NCI-H1417 treated with DMSO at 0.1 percent for 48 hours (cell line): ENCODE results near the gene OR7C1.
"Not testable (repeated sequence)": the region's sequence is repeated elsewhere in the genome, so short reads cannot be mapped to it uniquely, and the experiment has no call there.

Experiments used
- DNase-seq: peaks from one replicate; lab custom pipeline; 2025; lab: John Stamatoyannopoulos, UW

The OR7C1 gene

DNA sequence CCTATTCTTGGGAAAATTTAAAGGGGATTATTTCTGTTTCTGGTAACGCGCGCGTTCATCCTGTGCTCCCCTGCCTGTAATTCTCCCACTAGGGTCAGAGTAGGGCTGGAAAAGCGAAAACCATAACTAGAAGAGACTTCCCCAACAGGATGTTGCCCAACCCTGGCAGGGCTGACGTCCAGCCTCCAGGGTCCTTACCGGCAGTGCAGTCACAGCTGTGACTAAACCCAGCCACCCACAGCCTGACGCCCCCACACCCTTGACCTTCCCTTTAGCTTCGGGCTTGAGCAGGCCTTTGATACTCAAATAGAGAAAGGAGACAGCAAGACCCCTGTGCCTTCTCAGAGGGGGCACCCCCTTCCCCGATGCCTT is 50.3 kb downstream of the OR7C1 start:
- DNase-seq: not testable (repeated sequence)

DNA sequence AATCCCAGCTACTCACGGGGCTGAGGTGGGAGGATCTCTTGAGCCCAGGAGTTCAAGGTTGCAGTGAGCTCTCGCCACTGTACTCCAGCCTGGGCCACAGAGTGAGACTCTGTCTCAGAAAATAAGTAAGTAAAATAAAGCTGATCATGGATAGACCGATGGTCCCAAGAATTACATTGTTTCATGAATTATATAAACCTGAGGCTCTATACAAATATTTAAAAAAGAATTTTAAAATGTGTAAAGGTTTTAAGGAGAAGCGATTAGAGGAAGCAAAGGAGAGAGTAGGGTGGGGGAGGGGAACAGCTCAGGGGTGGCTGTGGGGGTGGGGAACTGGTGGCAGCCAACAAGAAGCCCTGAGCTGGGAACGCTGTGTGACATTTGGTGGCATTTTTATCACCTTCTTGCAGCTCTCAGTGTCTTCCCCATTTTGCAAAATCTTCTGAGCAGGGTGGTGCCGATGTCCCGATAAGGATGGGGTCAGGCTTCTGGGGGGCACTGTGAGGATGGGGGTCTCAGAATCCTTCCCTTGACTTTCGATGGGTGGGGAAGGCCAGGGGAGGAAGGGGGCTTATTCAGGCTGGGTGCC is 51.5 kb downstream of the OR7C1 start:
- DNase-seq: not testable (repeated sequence)

DNA sequence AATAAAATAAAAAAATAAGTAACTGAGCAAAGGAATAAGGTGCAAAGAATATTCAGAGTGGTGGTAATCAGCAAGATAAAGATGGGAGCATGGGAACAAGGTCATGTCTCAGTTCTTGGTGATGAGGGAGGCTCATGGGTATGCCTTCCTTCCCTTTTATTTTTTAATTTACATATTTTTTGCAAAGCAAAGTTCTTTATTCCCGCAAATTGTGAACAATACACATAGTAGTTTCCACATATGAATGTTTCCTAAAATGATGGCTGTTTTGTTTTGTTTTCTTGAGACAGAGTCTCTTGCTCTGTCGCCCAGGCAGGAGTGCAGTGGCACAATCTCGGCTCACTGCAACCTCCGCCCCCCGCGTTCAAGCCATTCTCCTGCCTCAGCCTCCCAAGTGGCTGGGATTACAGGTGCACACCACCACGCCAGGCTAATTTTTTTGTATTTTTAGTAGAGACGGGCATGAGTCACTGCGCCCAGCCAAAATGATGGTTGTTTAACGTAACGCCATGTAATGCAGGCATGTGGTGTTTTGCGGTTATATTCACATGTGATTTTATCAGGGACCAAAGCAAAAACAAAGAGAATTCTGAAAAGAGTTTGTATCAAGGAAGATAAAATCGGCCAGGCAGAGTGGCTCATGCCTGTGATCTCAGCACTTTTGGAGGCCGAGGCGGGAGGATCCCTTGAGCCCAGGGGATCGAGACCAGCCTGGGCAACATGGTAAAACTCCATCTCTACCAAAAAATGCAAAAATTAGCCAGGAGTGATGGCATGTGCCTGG is 52.2 kb downstream of the OR7C1 start:
- no peak for DNase-seq

DNA sequence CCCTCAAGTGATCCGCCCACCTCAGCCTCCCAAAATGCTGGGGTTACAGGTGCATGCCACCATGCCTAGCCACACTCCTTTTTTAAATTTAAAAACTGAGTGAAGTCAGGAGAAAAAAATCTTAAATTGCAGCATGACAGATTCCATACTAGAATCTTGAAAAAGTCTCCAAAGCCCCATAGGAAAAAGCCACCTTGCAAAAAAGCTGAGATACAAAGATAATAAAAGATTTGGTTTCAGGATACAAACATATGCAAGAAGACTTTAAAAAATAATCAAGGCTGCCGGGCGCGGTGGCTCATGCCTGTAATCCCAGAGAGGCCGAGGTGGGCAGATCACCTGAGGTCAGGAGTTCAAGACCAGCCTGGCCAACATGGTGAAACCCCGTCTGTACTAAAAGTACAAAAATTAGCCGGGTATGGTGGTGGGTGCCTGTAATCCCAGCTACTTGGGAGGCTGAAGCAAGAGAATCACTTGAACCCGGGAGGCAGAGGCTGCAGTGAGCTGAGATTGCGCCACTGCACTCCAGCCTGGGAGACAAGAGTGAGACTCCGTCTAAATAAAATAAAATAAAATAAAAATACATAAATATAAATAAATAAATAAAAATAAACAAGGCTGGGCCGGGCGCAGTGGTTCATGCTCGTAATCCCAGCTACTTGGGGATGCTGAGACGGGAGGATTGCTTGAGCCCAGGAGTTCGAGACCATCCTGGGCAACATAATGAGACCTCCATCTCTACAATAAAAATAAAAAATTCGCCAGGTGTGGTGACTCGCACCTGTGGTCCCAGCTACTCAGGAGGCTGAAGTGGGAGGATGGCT is 53.1 kb downstream of the OR7C1 start:
- not testable (repeated sequence) for DNase-seq

DNA sequence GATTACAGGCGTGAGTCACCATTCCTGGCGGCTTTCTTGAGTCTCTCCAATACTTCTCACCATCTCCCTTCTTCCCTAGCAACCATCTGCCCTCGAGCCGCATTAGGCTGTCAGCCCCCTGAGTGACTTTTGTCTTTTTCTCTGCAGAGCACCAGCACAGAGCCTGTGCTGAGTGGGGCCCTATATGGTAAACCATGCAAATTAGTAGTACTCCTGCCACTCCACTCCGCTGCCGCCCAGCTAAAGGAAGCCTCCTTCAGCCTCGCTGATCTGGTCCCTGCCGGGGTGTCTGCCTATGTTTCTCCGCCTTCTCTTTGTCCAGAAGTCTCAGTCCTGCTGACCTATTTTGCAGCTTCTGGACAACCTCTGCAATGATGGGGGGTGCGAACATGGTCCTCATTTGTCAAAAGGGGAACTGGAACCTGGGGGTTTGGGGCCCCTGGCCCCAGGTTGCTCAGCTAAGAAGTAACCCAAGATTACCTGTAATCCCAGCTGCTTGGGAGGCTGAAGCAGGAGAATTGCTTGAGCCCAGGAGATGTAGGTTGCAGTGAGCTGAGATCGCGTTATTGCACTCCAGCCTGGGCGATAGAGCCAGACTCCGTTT is 54.3 kb downstream of the OR7C1 start:
- not testable (repeated sequence) for DNase-seq

DNA sequence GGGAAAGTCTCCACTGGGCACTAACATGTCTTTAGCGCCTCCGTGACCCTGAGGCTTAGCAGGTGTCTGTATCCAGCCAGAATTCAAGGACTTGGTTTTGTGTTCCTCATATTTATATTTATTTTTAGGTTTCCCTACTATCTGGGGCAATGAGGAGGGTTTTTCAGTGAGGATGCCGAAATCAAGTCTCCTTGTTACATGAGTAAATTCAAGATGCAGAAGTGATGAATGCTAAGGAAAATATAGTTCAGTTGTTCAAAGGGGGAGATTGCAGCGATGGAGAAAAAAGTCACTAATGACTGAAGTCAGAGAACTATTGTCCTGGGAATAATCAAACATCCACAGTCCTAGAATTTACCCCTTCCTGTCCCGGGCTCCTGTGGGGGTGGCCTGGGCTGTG is 55.8 kb downstream of the OR7C1 start:
- DNase-seq: no peak

DNA sequence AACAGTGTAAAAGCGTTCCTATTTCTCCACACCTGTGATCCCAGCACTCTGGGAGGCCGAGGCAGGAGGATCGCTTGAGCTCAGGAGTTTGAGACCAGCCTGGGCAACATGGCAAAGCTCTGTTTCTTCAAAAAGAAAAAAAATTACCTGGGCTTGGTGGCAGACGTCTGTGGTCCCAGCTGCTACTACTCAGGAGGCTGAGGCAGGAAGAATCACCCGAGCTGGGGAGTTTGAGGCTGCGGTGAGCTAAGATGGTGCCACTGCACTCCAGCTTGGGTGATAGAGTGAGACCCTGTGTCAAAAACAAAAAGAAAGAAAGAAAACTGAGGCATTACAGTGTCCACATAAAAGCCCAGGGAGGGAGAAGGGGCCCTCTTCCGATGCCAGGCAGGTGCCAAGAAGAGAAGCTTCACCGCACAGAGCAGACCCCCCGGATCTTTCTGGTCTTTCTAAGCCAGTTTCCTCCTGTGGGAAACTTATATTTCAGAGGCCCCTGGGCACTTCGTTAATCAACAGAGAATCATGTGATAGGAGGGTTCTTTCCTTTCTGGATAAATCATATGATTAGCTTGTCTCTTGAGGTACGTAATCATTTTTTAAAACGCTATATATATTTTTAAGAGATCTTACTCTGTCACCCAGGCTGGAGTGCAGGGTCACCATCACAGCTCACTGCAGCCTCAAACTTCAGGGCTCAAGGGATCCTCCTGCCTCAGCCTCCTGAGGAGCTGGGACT is 56.7 kb downstream of the OR7C1 start, which contains the start of gene ADGRE2:
TSS of gene ADGRE2 (minus strand) at position 451 of the 736 bp plus-strand sequence. CDS start 1,804 bp downstream, outside the sequence.
- DNase-seq: not testable (repeated sequence)

DNA sequence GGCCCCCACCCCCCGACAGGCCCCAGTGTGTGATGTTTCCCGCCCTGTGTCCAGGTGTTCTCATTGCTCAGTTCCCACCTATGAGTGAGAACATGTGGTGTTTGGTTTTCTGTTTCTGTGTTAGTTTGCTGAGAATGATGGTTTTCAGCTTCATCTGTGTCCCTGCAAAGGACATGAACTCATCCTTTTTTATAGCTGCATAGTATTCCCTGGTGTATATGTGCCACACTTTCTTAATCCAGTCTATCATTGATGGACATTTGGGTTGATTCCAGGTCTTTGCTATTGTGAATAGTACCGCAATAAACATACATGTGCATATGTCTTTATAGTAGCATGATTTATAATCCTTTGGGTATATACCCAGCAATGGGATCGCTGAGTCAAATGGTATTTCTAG is 57.3 kb downstream of the OR7C1 start:
- DNase-seq: not testable (repeated sequence)

DNA sequence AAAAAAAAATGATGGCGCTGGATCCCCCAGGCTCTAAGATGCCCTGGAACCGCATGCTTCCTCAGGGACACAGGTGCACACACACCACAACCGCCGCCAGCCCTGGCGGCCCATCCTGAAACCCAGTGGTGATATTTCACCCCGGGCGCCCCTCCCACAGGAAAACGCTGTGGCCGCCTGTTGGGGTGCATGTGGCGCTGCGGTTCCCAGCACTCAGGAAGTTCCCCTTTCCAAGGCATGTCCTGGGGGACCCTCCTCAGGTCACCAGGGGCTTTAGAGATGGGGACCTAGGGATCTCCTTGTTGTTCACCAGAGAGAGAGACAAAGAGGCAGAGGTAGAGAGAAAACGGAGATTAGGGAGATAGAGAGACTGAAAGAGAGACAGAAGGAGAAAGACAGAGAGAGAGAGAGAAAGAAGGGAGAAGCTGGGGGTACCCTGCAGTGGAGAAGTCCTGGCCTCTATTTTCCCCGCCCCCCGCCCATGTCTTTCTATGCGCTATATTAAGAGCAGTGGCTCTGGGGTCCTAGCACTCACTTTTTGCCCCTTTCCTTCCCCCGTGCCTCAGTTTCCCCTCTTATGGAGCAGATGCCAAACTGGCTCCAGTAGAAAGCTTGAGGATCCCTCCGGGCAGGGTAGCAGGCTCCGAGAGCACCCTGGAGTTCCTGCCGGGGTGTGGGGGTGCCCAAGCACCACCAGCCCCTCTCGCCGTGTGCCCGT is 59.0 kb downstream of the OR7C1 start:
- DNase-seq: no peak

DNA sequence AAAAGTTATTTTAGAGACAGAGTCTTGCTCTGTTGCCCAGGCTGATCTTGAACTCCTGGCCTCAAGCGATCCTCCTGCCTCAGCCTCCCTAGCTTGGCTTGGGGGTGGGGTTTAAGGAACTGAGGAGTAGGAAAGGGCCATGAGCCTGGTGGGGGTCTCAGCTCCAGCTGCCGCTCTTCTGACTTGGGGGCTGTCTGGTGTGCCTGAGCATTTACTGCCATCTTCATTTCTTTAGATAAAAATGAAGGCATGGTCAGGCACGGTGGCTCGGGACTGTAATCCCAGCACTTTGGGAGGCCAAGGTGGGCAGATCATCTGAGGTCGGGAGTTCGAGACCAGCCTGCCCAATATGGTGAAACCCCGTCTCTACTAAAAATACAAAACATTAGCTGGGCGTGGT is 59.7 kb downstream of the OR7C1 start:
- DNase-seq: not testable (repeated sequence)

DNA sequence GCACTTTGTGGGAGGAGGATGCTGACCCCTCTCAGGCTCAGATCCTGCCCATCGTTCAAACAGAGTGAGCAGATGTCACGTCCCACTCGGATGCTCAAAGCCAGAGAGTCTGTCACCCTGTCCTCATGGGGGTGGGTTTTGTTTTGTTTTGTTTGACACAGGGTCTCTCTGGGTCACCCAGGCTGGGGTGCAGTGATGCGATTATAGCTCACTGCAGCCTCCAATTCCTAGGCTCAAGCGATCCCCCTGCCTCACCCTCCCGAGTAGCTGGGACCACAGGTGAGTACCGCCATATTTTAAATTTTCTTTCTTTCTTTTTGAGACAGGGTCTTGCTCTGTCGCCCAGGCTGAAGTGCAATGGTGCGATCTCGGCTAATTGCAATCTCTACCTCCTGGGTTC is 60.6 kb downstream of the OR7C1 start:
- DNase-seq: no peak

DNA sequence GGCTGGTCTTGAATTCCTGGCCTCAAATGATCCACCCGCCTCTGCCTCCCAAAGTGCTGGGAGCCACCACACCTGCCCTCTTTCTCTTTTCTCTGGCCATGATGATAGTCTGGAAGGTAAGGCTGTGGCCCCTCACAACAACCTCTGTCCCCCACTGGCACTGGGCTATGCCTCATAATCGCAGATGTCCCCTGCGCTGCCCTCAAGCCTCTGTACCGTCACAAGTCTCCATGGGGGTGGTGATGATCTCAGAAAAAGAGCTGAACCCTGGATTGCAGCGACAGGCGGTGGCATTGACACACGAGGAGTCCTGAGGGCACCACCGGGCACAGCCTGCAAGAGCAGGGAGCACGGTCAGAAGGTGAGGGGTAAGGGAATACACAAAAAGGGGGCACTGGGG is 61.3 kb downstream of the OR7C1 start:
- DNase-seq: not testable (repeated sequence)

DNA sequence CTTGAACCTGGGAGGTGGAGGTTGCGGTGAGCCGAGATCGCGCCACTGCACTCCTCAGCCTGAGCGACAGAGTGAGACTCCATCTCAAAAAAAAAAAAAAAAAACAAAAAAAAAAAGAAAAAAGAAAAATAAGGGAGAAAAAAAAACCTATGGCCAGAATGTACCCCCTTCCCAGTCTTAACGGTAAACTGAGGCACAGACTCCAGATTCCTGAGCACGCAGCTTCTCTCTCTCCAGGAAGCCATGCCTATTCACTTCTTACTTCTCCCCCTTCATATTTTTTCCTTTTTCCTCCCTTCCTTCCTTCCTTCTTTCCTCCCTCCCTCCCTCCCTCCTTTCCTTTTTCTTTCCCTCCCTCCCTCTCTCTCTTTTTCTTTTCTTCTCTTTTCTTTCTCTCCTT is 62.0 kb downstream of the OR7C1 start:
- DNase-seq: no peak

DNA sequence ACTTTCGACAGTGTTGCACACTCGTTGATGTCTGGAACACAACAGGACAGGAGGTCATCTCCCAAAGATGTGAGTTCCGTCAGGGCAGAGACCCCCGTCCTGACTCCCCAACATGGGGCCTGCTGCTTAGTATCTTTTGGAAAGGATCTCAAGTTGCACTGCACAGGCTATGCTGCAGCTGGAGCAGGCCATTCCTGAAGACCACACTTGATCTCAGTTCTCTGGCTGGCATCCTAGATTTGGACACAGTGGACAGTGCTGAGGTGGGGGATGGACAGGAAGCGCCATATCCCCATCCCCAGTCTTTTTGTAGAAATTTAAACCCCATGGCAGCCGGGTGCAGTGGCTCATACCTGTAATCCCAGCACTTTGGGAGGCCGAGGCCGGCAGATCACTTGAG is 62.5 kb downstream of the OR7C1 start:
- DNase-seq: no peak

DNA sequence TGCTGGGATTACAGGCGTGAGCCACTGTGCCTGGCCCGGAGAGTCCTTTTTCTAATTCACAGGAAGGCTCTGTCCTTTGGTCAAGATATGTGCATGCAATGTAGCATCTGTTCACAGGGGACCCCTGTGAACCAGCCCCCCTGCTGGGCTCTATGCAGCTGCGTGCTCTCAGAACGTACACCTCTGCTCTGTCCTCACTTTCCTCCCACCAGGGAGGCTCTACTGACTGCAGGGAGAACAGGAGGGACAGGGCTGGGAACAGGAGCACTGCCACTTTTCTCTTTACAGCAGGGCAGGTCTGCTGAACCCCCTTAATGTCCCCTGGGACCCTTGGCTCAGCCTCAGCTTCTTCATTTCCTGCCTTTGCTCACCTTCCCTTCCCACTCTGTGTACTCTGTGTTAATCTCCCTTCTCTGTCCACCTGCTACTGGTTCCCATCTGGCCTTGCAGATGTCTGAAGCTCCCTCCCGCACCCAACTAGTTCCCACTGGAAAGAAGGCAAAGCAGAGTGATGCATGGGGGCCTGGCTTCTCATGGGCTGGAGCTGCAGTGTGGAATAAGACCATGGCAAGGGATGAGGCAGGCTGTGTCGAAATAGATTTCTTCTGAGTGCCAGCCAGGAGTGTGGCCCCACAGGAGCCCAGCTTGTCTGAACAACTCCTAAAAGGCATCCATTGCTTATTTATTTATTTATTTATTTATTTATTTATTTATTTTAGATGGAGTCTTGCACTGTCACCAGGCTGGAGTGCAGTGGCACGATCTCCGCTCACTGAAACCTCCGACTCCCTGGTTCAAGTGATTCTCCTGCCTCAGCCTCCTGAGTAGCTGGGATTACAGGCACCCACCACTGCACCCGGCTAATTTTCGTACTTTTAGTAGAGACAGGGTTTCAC is 63.8 kb downstream of the OR7C1 start:
- DNase-seq: no peak

DNA sequence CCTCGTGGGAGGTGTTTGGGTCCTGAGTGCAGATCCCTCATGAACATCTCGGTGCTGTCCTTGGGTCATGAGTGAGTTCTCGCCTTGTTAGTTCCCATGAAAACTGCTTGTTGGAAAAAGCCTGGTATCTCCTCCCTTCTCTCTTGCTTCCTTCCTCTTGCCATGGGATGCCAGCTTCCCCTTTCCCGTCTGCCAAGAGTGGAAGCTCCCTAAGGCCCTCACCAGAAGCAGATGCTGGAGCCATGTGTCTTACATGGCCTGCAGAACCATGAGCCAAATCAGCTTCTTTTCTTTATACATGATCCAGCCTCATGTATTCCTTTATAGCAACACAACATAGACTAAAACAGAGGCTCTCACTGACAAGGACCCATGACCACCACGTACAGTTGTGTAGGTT is 64.8 kb downstream of the OR7C1 start:
- no peak for DNase-seq

DNA sequence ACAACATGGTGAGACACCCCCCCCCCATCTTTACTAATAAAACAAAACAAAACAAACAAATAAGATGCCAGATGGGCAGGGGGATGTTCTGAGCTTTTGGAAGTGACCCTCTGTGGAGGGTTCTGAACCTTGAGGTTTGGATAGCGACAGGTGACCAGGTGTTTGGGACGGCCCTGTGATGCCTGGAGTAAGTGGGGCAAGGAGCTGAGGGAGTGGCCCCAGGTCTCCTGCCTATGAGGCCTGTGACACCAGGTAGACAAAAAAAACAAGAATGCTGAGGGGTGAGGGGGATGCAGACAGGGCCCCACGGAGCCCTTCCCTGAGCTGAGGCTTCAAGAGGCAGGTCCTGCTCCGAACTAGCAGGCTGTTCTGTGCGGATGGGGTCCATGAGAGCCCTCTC is 65.8 kb downstream of the OR7C1 start:
- no peak for DNase-seq

DNA sequence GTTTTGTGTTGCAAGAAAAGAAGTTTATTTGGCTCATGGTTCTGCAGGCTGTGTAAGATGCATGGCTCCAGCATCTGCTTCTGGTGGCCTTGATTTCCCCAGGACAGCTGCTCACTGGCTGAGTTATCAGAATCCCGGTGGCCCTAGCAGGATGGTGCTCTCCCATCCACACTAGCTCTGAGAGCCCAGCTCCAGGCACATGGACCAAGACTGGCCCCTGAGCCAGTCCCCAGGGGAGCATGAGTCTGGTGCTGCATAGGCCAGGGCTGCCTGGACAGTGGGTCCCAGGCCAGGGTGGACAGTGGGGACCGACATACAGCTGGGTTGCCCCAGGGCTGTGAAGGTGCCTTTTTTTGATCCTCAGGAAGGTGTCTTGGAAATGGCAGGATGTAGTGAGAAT is 67.0 kb downstream of the OR7C1 start:
- DNase-seq: no peak

DNA sequence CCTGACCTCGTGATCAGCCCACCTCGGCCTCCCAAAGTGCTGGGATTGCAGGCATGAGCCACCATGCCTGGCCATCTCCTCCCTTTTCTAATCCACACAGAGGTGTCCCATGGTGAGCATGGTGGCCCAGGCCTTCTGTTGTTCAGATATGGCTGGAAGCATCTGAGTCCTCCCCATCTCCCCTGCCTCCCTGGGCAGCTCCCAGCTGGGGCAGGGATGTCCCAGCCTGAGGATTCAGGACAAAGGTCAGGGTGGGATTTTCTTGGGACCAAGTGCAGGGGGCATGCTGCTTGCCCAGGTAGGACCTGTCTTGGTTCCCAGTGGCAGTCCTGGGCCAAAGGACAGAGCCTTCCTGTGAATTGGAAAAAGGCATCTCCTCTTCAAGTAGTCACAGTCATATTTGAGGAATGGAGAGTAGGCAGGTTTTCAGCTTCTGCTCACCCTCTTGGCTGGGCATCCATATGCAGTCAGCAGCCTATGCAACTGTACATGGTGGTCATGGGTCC is 67.5 kb downstream of the OR7C1 start:
- DNase-seq: no peak

DNA sequence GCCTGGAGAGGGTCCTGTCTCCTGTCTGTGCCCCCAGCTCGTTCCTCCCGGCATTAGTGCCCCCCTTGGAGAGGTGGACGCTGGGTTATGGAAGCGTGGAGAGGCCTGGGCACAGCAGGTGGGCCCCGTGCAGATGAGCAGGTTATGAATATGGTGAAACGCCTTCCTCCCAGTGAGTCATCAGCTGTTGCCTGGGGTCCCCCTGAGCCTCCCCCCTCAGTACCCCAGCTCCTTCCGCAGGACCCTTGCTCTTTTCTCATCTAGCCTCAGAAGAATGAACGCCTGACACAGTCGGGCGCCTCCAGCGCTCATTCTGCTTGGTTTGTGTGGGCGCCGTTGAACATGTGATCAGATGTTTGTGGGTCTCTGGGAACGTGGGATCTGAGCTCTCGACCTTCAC is 69.1 kb downstream of the OR7C1 start:
- not testable (repeated sequence) for DNase-seq
